Measurements from ENCODE around the gene ANTXR1. TPM values are rescaled to one million over a fixed set of nuclear protein-coding genes. Genes with fewer than 3 reads are reported as not detected.

Gene ANTXR1
- total RNA-seq, 2 donors from 2014 or later, result 38.4 to 39.9 TPM

DNA sequence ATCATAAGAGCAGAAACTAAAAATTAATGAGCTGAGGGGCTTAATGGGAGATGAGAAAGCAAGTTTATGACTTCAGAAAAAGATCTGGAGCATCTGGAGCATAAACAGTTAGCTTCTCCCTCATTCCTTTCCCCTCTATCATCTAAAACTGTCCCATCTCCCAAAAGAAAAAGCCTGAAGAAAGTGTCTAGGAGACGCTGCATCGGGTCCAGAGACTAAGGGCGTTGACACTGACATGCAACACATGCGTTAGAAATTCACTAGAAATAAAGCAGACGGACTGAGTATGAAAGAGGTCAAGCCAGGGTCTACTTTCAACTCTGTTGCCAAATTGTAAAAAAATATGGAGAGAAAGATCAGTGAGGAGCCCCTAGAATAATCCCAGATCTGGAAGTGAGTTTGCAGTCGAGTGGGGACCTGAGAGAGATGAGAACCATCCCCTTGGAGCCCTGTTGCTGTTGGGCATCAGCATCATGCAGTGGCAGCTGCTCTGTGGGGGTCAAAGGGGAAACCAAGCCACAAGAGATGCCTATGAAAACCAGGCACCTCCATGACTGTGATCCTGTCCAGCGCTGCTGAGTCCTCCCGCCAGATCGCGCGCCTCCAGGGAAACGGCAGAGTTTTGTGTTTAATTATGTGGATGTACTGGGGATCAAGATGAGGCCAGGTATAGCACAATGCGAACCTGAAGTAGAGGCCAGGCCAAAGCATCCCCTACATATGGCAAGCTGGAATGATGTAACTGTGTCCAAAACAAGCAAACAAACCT lies 13.9 kb downstream of the ANTXR1 start:
- ATAC-seq (no peak), DNase-seq (no peak)
- intact Hi-C loops (cut with DNase I), result no loop called here

GRCh38 chr2:69030800-69031428 lies 17.9 kb downstream of the ANTXR1 start:
- intact Hi-C loops (cut with DNase I), result no loop called here
- ATAC-seq (no peak), DNase-seq (no peak)

- intact Hi-C loops (cut with DNase I), result no loop called here
- ATAC-seq (no peak), DNase-seq (no peak)
These were observed 18.5 kb downstream of the ANTXR1 start for GRCh38 chr2:69031466-69031865.

DNA sequence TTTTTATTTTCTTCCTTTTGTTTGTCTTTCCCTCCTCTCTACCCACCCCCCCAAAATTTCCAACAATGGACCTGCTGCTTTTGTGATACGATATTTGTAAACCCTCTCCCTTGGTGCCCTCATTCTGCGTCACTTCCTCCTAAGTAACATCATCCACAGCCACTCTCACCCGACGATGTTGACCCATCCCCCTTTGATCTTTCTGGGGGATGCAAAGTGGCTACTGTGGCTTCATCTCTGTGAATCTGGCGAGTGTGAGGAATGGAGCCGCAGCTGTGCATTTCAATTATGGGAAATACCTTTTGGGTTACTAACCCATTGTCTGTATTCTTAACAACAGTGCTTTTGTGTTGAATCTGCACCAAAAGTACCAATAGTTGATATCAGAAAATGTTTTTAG lies 19.4 kb downstream of the ANTXR1 start:
- intact Hi-C loops (cut with DNase I), result no loop called here
- ATAC-seq, result no peak
- no peak for DNase-seq

DNA sequence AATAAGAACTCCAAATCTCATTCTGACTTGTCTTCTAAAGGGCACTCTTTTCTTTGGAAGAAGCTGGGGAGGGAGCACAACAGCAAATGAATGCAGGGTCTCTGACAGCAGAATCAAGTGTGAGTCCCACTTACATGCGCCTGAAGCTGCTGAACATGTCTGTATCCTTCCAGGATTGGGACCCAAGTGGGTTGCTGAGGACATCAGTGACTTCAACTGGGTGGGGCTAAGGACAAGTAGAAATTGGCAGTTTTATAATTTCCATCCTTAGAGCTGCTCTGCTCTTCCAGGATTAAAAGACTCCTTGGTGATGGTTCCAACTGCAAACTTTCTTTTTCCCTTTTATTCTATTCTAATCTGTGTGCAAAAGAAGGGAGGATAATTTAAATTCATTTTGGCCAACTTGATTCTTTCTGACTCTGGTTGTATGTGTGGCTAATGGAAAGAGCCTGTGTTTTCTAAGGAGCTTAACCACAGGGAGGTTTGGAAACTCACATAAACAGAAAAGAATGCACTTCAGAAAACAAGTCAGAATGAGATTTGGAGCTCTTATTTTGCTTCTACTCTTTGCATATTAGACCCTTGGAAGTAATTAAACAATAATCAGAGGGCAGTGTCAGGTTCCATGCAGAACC lies 20.6 kb downstream of the ANTXR1 start:
- DNase-seq (no peak), ATAC-seq (peak; percentile 38 to 61)
- intact Hi-C loops (cut with DNase I), result no loop called here

DNA sequence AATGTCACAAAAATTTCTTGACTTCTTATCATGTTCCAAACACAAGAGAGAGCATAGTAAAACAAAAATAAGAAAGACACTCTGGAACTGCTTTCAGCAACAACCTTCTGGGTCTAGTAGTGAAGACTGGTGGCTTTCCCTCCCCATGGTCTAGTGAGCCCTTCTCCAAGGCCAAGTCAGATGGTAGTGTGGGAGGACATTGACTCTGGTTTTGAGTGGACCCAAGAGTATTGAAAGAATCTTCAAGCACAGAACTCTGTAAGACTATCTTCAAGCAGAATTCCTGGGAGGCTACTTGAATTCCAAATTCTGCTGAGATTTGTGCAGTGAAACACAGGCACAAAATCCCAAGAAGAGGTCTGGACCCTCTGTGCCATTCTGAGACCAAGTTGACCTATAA lies 21.1 kb downstream of the ANTXR1 start:
- intact Hi-C loops (cut with DNase I), result no loop called here
- ATAC-seq (no peak), DNase-seq (no peak)

- ATAC-seq, result no peak
- DNase-seq, result no peak
- intact Hi-C loops (cut with DNase I), result no loop called here
These were observed 21.9 kb downstream of the ANTXR1 start for GRCh38 chr2:69034845-69035244.

DNA sequence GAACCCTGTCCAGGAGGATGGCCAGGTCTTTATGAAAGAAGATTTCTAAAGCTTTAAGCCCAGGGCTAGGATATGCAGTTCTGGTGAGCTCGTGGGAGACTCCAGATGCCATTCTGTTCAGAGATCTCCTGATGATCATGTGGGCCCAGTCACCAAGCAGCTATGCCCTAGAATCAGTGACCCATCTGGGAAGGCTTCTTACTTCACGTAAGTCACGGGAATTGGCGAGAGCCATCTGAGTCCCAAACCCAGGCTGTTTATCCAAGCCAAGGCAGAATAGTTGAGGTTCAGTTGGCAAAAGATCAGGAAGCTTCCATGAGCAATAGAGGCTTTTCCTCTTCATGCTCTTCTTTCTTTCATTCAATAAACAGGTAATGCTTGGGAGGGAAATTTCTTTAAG lies 23.9 kb downstream of the ANTXR1 start:
- intact Hi-C loops (cut with DNase I), result no loop called here
- ATAC-seq (no peak), DNase-seq (no peak)

DNA sequence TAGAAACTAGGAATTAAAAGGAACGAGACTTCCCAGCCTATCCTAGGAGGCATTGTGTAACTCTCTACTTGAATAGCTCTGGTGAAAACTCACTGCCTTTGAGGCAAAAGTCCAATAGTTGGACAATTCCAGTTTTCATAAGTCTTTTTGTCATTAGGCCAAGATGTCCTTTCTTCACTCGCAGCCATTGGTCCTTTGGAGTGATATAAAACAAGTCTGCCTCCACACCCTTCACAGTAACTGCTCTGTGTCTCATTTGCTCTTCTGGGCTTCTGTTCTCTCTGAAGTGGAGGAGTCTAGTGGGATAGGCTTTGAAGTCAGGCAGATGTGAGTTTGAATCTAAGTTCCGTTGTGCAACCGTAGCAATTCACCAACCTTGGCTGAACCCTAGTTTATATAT lies 28.2 kb downstream of the ANTXR1 start:
- ATAC-seq (peak; percentile 84), DNase-seq (no peak)
- intact Hi-C loops (cut with DNase I), result no loop called here

DNA sequence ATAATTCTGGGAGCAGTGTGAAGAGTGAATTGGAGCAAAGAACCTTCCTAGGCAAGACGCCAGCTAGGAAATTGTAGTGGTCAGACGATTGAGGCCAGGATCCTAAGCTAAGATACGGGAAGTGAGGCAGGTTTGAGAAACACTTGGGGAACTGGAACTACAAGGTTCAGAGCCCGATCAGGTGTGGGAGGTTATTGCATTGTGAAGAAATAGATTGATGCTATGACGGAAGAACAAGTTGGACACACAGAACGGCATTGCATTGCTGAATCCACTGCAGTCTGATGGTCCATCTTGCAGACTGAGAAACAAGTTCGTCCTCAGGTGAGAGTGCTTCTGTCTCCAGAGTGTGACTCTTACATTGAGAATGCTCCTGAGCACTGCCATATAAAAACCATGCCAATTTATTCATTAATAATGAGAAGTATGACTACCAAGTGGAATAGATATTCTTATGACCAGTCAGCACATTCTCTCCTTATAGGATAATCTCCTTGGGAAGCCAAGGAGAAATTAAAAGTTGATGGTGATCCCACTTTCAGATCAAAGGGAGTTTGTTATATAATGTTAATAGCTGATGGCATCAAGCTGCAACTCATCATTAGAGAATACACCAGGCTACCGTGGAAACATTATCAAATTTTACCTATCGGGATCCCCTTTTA lies 30.9 kb downstream of the ANTXR1 start:
- no peak for DNase-seq
- no peak for ATAC-seq
- intact Hi-C loops (cut with DNase I), result no loop called here

GRCh38 chr2:69046221-69046662 lies 33.3 kb downstream of the ANTXR1 start:
- ATAC-seq (peak in 1 of 2 donors; percentile 23), DNase-seq (no peak)
- intact Hi-C loops (cut with DNase I), result no loop called here

GRCh38 chr2:69047625-69048145 lies 34.7 kb downstream of the ANTXR1 start:
- intact Hi-C loops (cut with DNase I), result no loop called here

GRCh38 chr2:69050802-69051201 lies 37.8 kb downstream of the ANTXR1 start:
- DNase-seq, result no peak
- ATAC-seq, result no peak
- intact Hi-C loops (cut with DNase I), result no loop called here

More at GRCh38 chr2:69047625-69048145, 34.7 kb downstream of the ANTXR1 start:
- DNase-seq, result no peak
- no peak for ATAC-seq

- intact Hi-C loops (cut with DNase I), result no loop called here
- no peak for DNase-seq
- ATAC-seq, result peak in 1 of 2 donors; percentile 78
These were observed 40.5 kb downstream of the ANTXR1 start for GRCh38 chr2:69053416-69053965.

DNA sequence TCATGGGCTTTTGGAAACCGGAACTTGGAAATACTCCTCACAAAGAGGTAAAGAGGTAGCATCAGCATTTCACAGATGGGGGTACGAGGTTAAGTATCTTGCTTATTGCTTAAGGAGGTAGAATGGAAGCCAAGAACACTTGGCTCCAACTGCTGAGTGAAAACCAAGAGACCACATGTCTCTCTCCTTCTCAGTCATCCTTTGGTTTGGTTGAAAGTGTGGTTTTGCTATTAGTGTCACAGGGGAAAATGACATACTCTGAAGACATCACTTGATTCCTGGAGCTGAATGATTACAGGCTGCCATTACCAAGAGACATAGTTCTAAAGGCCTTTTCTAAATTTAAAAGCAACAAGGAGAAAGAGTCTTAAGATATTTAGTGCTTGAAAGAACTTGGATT lies 41.5 kb downstream of the ANTXR1 start:
- intact Hi-C loops (cut with DNase I), result no loop called here
- ATAC-seq (peak; percentile 50 to 67), DNase-seq (no peak)

DNA sequence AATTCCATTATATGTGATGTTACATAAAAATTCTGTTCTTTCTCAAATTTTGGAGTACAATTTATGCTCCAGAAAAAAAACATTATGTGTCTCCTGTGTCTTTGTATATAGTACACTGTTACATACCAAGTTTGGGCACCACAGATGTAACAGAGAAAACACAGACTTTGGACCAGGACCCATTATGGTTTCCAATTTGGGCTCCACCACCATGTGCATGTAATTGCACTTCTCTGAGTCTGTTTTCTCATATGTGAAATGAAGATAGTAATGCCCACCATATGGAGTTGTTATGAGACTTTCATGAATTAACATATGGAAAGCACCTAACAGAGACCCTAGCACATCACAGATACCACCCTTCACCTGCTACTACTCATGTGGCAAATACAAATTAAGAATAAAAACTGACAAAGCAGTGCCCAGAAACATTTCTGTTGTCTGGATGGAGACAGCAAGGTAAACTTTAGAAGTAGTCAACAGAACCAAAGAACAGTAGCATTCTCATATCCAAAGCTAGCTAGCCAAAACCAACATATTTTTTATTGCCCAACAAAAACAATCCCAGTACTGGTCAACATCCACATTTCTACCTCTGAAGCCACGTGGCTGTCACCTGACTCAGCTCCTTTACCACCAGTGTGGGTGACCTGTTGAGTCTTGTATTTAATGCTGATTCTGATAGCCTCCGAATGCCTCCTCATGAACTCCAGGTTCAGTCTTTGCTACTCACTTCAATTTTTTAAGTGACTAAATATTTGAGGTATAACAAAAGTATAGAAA lies 42.9 kb downstream of the ANTXR1 start:
- no peak for ATAC-seq
- intact Hi-C loops (cut with DNase I), result no loop called here
- no peak for DNase-seq

GRCh38 chr2:69057660-69058059 lies 44.7 kb downstream of the ANTXR1 start:
- no peak for ATAC-seq
- intact Hi-C loops (cut with DNase I), result no loop called here
- DNase-seq, result no peak

DNA sequence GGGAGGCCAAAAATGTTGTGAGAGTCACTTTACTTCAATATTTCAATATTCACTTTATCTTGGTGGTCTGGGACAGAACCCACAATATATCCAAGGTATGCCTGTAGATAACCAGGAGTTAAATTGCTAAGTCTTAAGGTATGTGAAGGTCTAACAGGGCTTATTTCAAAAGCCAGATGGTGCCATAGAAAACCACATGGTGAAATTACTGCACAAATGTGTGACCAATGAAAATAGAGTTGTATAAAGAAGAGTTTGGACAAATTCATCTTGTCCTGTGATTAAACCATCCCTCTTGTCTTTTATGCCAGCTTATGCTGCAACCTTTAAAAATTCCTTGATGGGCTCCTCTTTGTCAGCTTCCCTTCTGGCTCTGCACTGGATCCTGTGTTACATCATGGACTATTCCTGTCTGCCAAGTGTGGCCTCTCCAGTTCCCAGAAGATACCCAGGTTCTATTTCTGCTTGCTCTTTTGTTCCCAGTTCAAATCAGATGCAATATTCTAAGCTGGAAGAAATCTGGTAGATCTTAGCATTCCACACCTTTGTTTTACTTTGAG lies 46.8 kb downstream of the ANTXR1 start:
- ATAC-seq (no peak), DNase-seq (no peak)
- intact Hi-C loops (cut with DNase I), result no loop called here

Data from left cardiac atrium (tissue), 4 donors.